Natural killer cell (primary cell): Measurements from ENCODE around the gene EXD3. TPM values are rescaled to one million over a fixed set of nuclear protein-coding genes. Genes with fewer than 3 reads are reported as not detected.

Experiments
- ATAC-seq, 3 donors: fragments of 150-1000 bp in 2 of 3; fragments of 200-7000 bp in 1 of 3; cut with Tn5 transposase; 1 replicate in 1 of 3; 2 replicates in 2 of 3; pipeline ENCODE4 v1.10.0; 2021; ENCODE audit warnings: mild to moderate bottlenecking in 2 of 3, moderate library complexity in 2 of 3
- DNase-seq, 2 donors: peaks; one replicate each; pipeline versions ENCODE4 v3.0.0 to v3.0.0-alpha.2; 2013 to 2021; ENCODE audit warnings: mixed read lengths in 1 of 2
- H3K27ac ChIP-seq: one replicate; pipeline ENCODE4 v1.5.1; 2013; ENCODE audit warnings: mild to moderate bottlenecking, low read length
- H3K27me3 ChIP-seq: one replicate; pipeline ENCODE4 v1.6.1; 2013; ENCODE audit warnings: low read length; ENCODE audit not compliant: control insufficient read depth, insufficient read depth
- H3K36me3 ChIP-seq: one replicate; pipeline ENCODE4 v1.6.1; 2013; ENCODE audit warnings: low read length; ENCODE audit not compliant: control insufficient read depth, insufficient read depth
- H3K4me1 ChIP-seq: one replicate; pipeline ENCODE4 v1.6.1; 2013; ENCODE audit warnings: low read length; ENCODE audit not compliant: control insufficient read depth, insufficient read depth
- H3K4me3 ChIP-seq: one replicate; pipeline ENCODE4 v1.5.1; 2013; ENCODE audit warnings: low read length
- H3K9me3 ChIP-seq: one replicate; pipeline ENCODE4 v1.6.1; 2013; ENCODE audit warnings: low read length; ENCODE audit not compliant: control insufficient read depth, insufficient read depth
- H3K27ac Mint-ChIP-seq, 2 donors: one replicate each; pipeline ENCODE4 v1.8.0; 2022; ENCODE audit warnings: mild to moderate bottlenecking in 2 of 2, mixed read lengths in 2 of 2, moderate library complexity in 1 of 2
- H3K27me3 Mint-ChIP-seq, 2 donors: one replicate each; pipeline ENCODE4 v1.8.0; 2022; ENCODE audit warnings: low read depth in 2 of 2, mixed read lengths in 2 of 2
- H3K36me3 Mint-ChIP-seq: one replicate; pipeline ENCODE4 v1.8.0; 2022; ENCODE audit warnings: mixed read lengths
- H3K4me1 Mint-ChIP-seq, 2 donors: one replicate each; pipeline ENCODE4 v1.8.0; 2022; ENCODE audit warnings: mixed read lengths in 2 of 2
- H3K4me3 Mint-ChIP-seq: one replicate; pipeline ENCODE4 v1.8.0; 2022; ENCODE audit warnings: mild to moderate bottlenecking, moderate library complexity, mixed read lengths
- H3K9me3 Mint-ChIP-seq, 2 donors: one replicate each; pipeline ENCODE4 v1.8.0; 2022; ENCODE audit warnings: mixed read lengths in 2 of 2
- WGBS: methylation state at CpG from one replicate; pipeline ENCODE4 v1.1.7; 2013; ENCODE audit warnings: missing lambda C conversion rate; ENCODE audit not compliant: insufficient coverage; 5-methylcytosine and 5-hydroxymethylcytosine counted together
- intact Hi-C: fragments of 100-400 bp; cut with micrococcal nuclease; formaldehyde crosslinking; loops from one replicate; pipeline ENCODE4 v1.14.2; 2022
- total RNA-seq, 4 donors: library from RNA; stranded (reverse); fragments of 120-200 nt in 1 of 4; gene quantifications; one replicate each; pipeline versions ENCODE4 v1.2.3 to v1.2.4, GENCODE V29; 2013 to 2022
- TF ChIP-seq, protein P1 (sequence below): fragments of 200-600 bp; IDR thresholded peaks from one replicate; pipeline ENCODE4 v1.8.0; 2022; ENCODE audit warnings: antibody characterized with exemption

Gene EXD3
- total RNA-seq, 3 donors from 2014 or later (not counting 1 experiment from before 2014, with no cell fraction given): 28.0 to 35.3 (median 29.6) TPM

DNA sequence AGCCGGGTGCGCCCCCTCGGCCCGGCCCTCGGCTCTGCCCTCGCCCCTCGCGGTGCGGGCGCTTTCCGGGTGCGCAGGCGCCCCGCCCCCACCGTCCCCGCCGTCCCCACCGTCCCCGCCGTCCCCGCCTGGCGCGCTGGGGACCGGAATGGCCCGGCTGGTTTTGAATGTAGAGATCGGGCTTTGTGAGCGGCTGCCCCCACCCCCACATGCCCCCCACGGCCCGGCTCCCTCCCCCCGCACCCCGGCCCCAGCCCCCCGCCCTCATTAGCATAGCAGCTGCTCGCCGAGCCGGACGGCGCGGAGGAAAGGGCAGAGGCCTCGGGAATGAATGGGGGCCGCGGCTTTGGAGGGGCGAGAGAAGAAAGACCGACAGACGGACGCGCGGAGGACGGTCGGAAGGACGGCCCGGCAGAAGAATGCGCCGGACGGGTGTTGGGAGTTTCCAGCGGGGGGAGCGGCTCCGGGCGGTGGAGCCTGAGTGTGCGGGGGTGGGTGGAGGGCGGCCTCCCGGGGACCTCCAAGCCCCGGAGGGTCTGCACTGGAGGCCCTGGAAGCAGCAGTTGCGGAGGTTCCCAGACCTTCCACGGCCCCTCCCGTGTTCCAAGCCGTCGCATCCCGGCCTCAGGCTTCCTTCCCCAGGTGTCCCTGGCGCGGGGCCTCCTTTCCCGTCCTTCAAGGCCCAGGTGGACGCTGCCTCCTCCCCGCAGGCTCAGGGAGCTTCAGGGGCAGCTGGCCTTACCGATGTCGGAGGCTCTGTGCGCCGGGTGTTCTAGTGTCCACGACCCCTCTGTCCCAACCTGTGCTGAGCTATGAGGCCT, 126.9 kb downstream of the EXD3 start:
- H3K27ac ChIP-seq: no peak overlapping the region
- H3K9me3 ChIP-seq: no peaks in the 10 kb centered on the region
- H3K4me3 ChIP-seq: no peak overlapping the region
- no peak for DNase-seq
- H3K27me3 ChIP-seq: peaks cover 39% of the 10 kb centered on the region
- no peaks in the 10 kb centered on the region for H3K36me3 ChIP-seq
- H3K36me3 Mint-ChIP-seq: no peaks in the 10 kb centered on the region
- H3K9me3 Mint-ChIP-seq: no peaks in the 10 kb centered on the region
- peak overlapping the region; percentile 78 for H3K4me3 Mint-ChIP-seq
- peaks cover 0 to 20% of the 10 kb centered on the region in 2 donors for H3K4me1 Mint-ChIP-seq
- no peak overlapping the region for H3K27ac Mint-ChIP-seq
- peaks cover 9 to 17% of the 10 kb centered on the region in 2 donors for H3K27me3 Mint-ChIP-seq
- ATAC-seq: peak; percentile 19 to 25 (median 20)
- intact Hi-C loops: loop anchor here (2.0 to 10.0 kb wide), 2 partner anchors 111 to 229 kb away; no protein-coding TSS in a partner anchor
- peaks cover 25% of the 10 kb centered on the region for H3K4me1 ChIP-seq
- WGBS: 23% methylated on average over 61 of the region's 78 CpGs
- TF ChIP-seq, protein P1, sequence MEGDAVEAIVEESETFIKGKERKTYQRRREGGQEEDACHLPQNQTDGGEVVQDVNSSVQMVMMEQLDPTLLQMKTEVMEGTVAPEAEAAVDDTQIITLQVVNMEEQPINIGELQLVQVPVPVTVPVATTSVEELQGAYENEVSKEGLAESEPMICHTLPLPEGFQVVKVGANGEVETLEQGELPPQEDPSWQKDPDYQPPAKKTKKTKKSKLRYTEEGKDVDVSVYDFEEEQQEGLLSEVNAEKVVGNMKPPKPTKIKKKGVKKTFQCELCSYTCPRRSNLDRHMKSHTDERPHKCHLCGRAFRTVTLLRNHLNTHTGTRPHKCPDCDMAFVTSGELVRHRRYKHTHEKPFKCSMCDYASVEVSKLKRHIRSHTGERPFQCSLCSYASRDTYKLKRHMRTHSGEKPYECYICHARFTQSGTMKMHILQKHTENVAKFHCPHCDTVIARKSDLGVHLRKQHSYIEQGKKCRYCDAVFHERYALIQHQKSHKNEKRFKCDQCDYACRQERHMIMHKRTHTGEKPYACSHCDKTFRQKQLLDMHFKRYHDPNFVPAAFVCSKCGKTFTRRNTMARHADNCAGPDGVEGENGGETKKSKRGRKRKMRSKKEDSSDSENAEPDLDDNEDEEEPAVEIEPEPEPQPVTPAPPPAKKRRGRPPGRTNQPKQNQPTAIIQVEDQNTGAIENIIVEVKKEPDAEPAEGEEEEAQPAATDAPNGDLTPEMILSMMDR: no peak

DNA sequence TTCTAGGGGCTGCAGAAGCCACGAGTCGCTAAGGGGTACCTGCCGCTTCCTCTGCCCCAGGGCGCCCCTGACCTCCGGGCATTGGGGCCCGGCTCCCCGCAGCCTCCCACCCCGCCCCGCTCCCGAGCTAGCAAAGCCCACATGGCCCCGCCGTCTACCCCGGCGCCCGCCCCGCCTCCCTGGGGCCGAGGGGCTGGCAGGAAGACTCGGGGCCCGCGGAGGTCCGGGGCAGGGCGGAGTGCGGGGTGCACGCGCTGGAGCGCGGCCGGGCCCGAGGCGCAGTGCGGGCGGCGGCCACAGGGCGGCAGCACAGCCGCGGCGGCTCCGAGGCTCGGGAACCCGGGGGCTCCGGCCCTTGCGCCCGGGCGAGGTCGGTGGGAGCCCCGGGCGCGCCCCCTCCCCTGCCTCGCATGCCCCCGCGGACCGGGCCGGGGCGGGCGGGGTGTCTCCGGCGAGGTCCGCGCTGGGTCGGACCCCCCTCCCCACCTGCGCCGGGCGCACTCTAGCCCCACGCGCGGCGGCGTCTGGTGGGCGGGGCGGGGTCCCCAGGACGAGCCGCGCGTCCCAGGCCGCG, 127.6 kb downstream of the EXD3 start:
- no peaks in the 10 kb centered on the region for H3K36me3 ChIP-seq
- TF ChIP-seq, protein P1: peak; percentile 64
- Mint-ChIP-seq H3K36me3 (no peaks in the 10 kb centered on the region), H3K4me3 (peak overlapping the region; percentile 17), H3K9me3 (no peaks in the 10 kb centered on the region), H3K27ac (no peak overlapping the region), H3K4me1 (peaks cover 0 to 16% of the 10 kb centered on the region in 2 donors), H3K27me3 (peaks cover 9 to 17% of the 10 kb centered on the region in 2 donors)
- peaks cover 38% of the 10 kb centered on the region for H3K27me3 ChIP-seq
- no peaks in the 10 kb centered on the region for H3K9me3 ChIP-seq
- no peak overlapping the region for H3K4me3 ChIP-seq
- H3K27ac ChIP-seq: no peak overlapping the region
- peaks cover 18% of the 10 kb centered on the region for H3K4me1 ChIP-seq
- DNase-seq (peak; percentile 72 to 75), ATAC-seq (peak; percentile 91 to 96 (median 94))
- intact Hi-C loops: loop anchor here (2.0 to 10.0 kb wide), 2 partner anchors 111 to 229 kb away; no protein-coding TSS in a partner anchor
- WGBS: under 1% methylated on average over 76 of the region's 76 CpGs

DNA sequence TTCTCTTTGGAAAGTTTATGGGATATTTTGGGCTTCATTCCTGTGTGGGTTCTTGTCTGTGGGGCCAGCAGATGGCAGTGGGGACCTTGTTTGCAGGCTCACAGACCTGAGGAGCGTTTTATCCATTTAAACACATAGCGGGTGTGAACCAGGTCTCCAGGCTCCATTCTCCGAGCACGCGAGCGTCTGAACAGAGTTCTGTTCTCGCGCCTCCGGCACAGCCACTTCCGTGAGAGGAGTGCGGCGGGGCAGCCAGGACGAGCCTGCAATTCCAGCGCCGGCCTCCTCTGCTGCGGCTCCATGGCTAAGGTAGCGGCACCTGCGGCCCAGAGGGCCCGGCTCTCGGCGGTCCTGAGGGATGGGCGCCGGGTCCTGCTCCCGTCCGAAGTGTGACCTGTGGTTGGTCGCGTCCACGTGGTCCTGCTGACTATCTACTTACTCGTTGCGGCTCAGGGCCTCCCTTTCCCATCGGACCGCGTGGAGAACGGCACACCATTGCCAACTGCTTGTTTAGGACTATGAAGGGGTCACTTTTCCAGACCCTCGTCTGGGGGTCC, 128.2 kb downstream of the EXD3 start:
- Histone ChIP-seq H3K36me3 (no peaks in the 10 kb centered on the region), H3K9me3 (no peaks in the 10 kb centered on the region), H3K4me1 (peaks cover 15% of the 10 kb centered on the region), H3K27ac (no peak overlapping the region), H3K4me3 (no peak overlapping the region), H3K27me3 (peaks cover 32% of the 10 kb centered on the region)
- intact Hi-C loops: loop anchor here (2.0 to 10.0 kb wide), 2 partner anchors 112 to 230 kb away; no protein-coding TSS in a partner anchor
- Mint-ChIP-seq H3K9me3 (no peaks in the 10 kb centered on the region), H3K4me1 (peaks cover 0 to 16% of the 10 kb centered on the region in 2 donors), H3K36me3 (no peaks in the 10 kb centered on the region), H3K27ac (no peak overlapping the region), H3K27me3 (peaks cover 9 to 17% of the 10 kb centered on the region in 2 donors), H3K4me3 (peak overlapping the region; percentile 80)
- peak in 2 of 3 donors; percentile 23 to 24 for ATAC-seq
- peak in 1 of 2 donors; percentile 42 for DNase-seq
- WGBS: 20% methylated on average over 35 of the region's 35 CpGs
- TF ChIP-seq, protein P1: no peak
